GM19035 (cell line): ENCODE data around the gene MYO9B.

Experiments used
- ATAC-seq: cut with Tn5 transposase; IDR thresholded peaks from one replicate; pipeline ENCODE4 v1.9.1; 2021; ENCODE audit not compliant: unreplicated experiment

MYO9B gene, protein sequence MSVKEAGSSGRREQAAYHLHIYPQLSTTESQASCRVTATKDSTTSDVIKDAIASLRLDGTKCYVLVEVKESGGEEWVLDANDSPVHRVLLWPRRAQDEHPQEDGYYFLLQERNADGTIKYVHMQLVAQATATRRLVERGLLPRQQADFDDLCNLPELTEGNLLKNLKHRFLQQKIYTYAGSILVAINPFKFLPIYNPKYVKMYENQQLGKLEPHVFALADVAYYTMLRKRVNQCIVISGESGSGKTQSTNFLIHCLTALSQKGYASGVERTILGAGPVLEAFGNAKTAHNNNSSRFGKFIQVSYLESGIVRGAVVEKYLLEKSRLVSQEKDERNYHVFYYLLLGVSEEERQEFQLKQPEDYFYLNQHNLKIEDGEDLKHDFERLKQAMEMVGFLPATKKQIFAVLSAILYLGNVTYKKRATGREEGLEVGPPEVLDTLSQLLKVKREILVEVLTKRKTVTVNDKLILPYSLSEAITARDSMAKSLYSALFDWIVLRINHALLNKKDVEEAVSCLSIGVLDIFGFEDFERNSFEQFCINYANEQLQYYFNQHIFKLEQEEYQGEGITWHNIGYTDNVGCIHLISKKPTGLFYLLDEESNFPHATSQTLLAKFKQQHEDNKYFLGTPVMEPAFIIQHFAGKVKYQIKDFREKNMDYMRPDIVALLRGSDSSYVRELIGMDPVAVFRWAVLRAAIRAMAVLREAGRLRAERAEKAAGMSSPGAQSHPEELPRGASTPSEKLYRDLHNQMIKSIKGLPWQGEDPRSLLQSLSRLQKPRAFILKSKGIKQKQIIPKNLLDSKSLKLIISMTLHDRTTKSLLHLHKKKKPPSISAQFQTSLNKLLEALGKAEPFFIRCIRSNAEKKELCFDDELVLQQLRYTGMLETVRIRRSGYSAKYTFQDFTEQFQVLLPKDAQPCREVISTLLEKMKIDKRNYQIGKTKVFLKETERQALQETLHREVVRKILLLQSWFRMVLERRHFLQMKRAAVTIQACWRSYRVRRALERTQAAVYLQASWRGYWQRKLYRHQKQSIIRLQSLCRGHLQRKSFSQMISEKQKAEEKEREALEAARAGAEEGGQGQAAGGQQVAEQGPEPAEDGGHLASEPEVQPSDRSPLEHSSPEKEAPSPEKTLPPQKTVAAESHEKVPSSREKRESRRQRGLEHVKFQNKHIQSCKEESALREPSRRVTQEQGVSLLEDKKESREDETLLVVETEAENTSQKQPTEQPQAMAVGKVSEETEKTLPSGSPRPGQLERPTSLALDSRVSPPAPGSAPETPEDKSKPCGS (N-terminal part only)

GRCh38 chr19:17075035-17075863, at the start of gene MYO9B, which contains the start of gene HAUS8:
MYO9B (plus strand) TSS chr19:17075777; CDS start chr19:17101718, 25,941 bp downstream.
HAUS8 (minus strand) TSS chr19:17075452; CDS start chr19:17075422, 30 bp downstream.
- ATAC-seq, result peak; percentile 71

- ATAC-seq, result no peak
Observed at GRCh38 chr19:17025991-17026658, 49.5 kb upstream of the MYO9B start.

GRCh38 chr19:17026706-17027534, 48.7 kb upstream of the MYO9B start, which contains the start of gene CPAMD8:
CPAMD8 (minus strand) TSS chr19:17026810; CDS start chr19:17026642, 168 bp downstream.
- no peak for ATAC-seq

GRCh38 chr19:17027535-17027975, 48.0 kb upstream of the MYO9B start:
- ATAC-seq, result no peak

- no peak for ATAC-seq
Observed at GRCh38 chr19:17031741-17032140, 43.8 kb upstream of the MYO9B start.

GRCh38 chr19:17035842-17036424, 39.6 kb upstream of the MYO9B start:
- ATAC-seq, result no peak

DNA sequence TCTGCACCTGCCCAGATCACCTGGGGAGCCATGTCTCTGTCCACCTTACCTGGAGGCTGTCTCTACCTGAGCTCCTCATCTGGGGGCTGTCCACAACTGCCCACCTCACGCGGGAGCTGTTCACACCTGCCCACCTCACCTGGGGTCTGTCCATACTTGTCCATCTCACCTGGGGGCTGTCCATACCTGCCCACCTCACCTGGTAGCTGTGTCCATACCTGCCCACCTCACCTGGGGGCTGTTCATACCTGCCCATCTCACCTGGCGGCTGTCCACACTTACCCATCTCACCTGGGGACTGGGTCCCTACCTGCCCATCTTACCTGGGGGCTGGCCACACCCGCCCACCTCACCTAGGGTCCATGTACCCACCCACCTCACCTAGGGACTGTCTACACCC, 38.9 kb upstream of the MYO9B start:
- no peak for ATAC-seq

GRCh38 chr19:17037184-17037583, 38.4 kb upstream of the MYO9B start:
- ATAC-seq, result no peak

DNA sequence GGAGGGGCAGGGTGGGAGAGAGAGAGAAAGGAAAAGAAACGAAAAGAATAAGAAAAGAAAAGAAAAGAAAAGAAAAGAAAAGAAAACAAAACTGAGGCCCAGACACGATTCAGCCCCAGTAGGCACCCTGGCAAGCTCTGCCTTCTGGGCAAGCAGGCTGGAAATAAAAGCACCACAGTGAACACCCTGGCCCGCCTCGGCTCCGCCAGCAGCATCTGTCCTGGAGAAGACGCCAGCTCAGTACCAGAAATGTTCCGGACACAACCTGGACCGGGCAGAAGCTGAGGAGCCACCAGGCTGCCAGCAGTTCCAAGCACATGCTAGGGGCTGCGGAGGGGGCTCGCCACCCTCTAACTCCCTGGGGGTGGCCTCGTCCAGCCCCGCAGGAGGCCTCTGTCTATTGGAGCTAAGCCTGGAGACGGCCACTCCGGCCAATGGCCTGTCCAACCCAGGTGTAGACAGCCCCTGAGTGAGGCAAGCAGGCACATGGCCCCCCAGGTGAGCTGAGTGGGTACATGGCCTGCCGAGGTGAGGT, 37.5 kb upstream of the MYO9B start:
- no peak for ATAC-seq

GRCh38 chr19:17041976-17042375, 33.6 kb upstream of the MYO9B start:
- no peak for ATAC-seq

DNA sequence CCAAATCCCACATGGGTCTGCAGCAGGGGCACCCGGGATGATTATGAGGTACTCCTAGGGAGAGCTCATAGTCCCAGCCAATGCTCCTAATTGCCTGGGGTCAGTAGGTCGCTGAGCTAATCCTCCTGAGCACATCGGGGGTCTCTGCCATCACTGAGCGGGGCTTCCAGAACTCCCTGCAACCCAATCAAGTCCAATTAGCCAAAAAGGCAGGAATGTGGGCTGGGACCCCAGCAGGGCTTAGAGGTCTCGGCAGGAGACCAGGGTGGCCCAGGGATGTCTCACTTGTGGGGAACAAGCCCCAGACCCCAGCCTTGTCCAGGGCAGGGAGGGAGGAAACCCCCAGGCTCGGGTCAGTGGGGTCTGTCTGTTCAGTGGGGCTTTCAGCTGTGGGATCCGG, 31.8 kb upstream of the MYO9B start:
- no peak for ATAC-seq

DNA sequence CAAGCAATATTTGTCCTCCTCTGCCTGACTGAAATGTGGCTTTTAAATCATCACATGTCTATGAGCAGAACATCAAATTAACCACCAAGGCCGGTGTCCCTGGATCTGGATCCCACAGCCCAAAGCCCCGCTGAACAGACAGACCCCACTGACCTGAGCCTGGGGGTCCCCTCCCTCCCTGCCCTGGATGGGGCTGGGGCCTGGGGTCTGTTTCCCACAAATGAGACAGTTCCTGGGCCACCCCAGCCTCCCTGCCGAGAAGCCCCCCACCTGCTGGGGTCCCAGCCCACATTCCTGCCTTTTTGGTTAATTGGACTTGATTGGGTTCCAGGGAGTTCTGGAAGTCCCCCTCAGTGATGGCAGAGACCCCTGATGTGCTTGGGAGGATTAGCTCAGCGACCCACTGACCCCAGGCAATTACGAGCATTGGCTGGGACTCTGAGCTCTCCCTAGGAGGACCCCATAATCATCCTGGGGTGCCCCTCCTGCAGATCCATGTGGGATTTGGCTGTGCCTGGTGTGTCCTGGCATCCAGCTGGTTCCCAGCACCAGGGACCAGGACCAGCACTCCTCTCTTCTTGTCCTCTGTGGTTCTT, 29.6 kb upstream of the MYO9B start:
- no peak for ATAC-seq

GRCh38 chr19:17048885-17049453, 26.6 kb upstream of the MYO9B start:
- ATAC-seq, result no peak

DNA sequence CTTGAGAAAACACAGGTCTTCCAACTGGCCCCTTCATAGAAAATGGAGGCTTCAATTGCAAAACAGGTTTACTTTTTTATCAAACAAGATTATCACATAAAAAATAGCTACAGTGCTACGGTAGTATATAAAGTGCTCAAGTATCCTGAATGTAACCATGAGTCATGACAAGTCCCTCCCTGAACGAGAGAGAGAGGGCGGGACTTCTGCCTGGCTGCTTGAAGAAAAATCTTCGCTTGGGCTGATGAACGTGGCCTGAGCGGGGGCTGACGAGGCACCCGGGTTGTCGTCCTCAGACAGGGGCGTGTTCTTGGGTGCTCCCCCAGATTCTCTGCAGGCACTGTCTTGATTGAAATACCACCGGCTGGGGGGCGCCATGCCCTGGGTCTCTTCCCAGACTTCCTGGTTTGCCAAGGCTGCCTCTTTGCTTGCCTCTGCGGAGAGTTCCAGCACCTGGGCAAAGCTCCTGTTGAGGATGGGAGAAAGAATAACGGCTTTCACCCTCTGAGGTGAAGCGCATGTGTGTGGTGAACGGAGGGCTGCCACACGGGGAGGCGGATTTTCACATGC, 25.8 kb upstream of the MYO9B start:
- no peak for ATAC-seq

- no peak for ATAC-seq
Observed at GRCh38 chr19:17052439-17052838, 23.1 kb upstream of the MYO9B start.

DNA sequence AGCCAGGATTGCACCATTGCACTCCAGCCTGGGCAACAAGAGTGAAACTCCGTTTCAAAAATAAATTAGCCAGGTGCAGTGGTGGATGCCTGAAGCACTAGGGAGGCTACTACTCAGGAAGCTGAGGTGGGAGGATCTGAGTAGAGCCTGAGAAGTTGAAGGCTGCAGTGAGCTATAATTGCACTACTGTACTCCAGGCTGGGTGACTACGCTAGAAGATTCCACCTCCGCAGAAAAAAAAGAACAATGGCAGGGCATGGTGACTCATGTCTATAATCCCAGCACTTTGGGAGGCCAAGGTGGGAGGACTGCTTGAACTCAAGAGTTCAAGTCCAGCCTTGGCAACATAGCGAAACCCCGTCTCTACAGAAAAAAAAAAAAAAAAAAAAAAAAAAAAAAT, 20.8 kb upstream of the MYO9B start:
- ATAC-seq, result no peak

GRCh38 chr19:17055636-17056035, 19.9 kb upstream of the MYO9B start:
- no peak for ATAC-seq
